NCI-H2171 treated with DMSO at 0.1 percent for 48 hours (cell line): ENCODE results near the gene CST1.

Experiments used
- DNase-seq: peaks from one replicate; lab custom pipeline; 2025; lab: John Stamatoyannopoulos, UW

CST1 gene

GRCh38 chr20:23705895-23706294 lies 44.8 kb downstream of the CST1 start:
- DNase-seq, result no peak

GRCh38 chr20:23702021-23702420 lies 48.7 kb downstream of the CST1 start:
- DNase-seq, result no peak

DNA sequence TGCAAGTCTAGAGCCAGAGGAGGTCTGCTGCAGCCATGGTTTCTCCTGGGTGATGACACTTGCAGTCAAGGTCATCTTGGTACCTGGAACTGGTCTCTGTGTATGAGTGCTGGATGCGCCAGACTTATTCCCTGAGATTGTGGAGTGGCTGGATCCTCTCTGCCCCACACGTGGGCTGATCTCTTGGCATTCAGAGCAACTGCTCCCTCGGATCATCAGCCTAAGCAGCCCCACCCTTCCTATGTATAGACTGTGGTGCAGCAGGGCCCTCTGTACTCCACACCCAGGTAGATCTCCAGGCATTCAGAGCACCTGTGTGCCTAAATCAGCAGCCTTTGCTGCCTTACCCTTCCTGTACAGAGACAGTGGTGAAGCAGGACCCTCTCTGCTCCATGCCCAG lies 49.8 kb downstream of the CST1 start:
- DNase-seq, result no peak

GRCh38 chr20:23697947-23698346 lies 52.8 kb downstream of the CST1 start:
- no peak for DNase-seq
